H9 (cell line): ENCODE results near the gene SEPTIN5. TPM values are rescaled to one million over a fixed set of nuclear protein-coding genes. Genes with fewer than 3 reads are reported as not detected.
A peak's percentile ranks its signal among the peaks of the same experiment; 100 is the strongest.

Source experiments
- DNase-seq: peaks from one replicate; pipeline ENCODE4 v3.0.0-alpha.2; 2017
- H2AFZ ChIP-seq: one replicate; pipeline ENCODE4 v1.6.1; 2013; ENCODE audit warnings: mild to moderate bottlenecking, low read length, control low read depth, moderate library complexity
- H2AK5ac ChIP-seq: 2 replicates; pipeline ENCODE4 v1.6.1; 2013; ENCODE audit warnings: low read length, control low read depth, mixed read lengths; ENCODE audit not compliant: insufficient read length
- H2BK120ac ChIP-seq: one replicate; pipeline ENCODE4 v1.6.1; 2013; ENCODE audit warnings: low read depth, mild to moderate bottlenecking, low read length, control low read depth, inconsistent platforms; ENCODE audit not compliant: poor library complexity, severe bottlenecking
- H2BK12ac ChIP-seq: 2 replicates; pipeline ENCODE4 v1.6.1; 2013; ENCODE audit warnings: low read length, control low read depth, mixed read lengths, low read depth; ENCODE audit not compliant: insufficient read length
- H2BK15ac ChIP-seq: 2 replicates; pipeline ENCODE4 v1.6.1; 2013; ENCODE audit warnings: low read depth, low read length, control low read depth
- H2BK20ac ChIP-seq: one replicate; pipeline ENCODE4 v1.6.1; 2013; ENCODE audit warnings: low read depth, mild to moderate bottlenecking, low read length, control low read depth, inconsistent platforms; ENCODE audit not compliant: poor library complexity, severe bottlenecking
- H2BK5ac ChIP-seq: 2 replicates; pipeline ENCODE4 v1.6.1; 2013; ENCODE audit warnings: low read length, control low read depth, mixed read lengths; ENCODE audit not compliant: insufficient read length
- H3K14ac ChIP-seq: 2 replicates; pipeline ENCODE4 v1.6.1; 2013; ENCODE audit warnings: low read length, control low read depth; ENCODE audit not compliant: insufficient read depth
- H3K18ac ChIP-seq: 2 replicates; pipeline ENCODE4 v1.6.1; 2013; ENCODE audit warnings: low read depth, mild to moderate bottlenecking, mixed read lengths, low read length, control low read depth; ENCODE audit not compliant: insufficient read length
- H3K23ac ChIP-seq: 2 replicates; pipeline ENCODE4 v1.6.1; 2013; ENCODE audit warnings: low read length, control low read depth, mixed read lengths, low read depth; ENCODE audit not compliant: insufficient read length
- H3K23me2 ChIP-seq: 2 replicates; pipeline ENCODE4 v1.6.1; 2013; ENCODE audit warnings: low read depth, mild to moderate bottlenecking, mixed read lengths, low read length, control low read depth; ENCODE audit not compliant: insufficient read length, poor library complexity, severe bottlenecking
- H3K27ac ChIP-seq: 2 replicates; pipeline ENCODE4 v1.5.1; 2013; ENCODE audit warnings: low read length, control low read depth, mixed read lengths, low read depth; ENCODE audit not compliant: insufficient read length
- H3K27me3 ChIP-seq: 2 replicates; pipeline ENCODE4 v1.6.1; 2013; ENCODE audit warnings: low read length, control low read depth, inconsistent platforms; ENCODE audit not compliant: insufficient read depth
- H3K4ac ChIP-seq: 2 replicates; pipeline ENCODE4 v1.6.1; 2013; ENCODE audit warnings: low read depth, mild to moderate bottlenecking, control low read depth, inconsistent platforms, low read length, moderate library complexity
- H3K4me1 ChIP-seq: 2 replicates; pipeline ENCODE4 v1.6.1; 2013; ENCODE audit warnings: low read length, control low read depth, inconsistent platforms; ENCODE audit not compliant: insufficient read depth
- H3K4me2 ChIP-seq: 2 replicates; pipeline ENCODE4 v1.6.1; 2013; ENCODE audit warnings: low read length, control low read depth, mixed read lengths; ENCODE audit not compliant: insufficient read length, insufficient read depth
- H3K56ac ChIP-seq: 2 replicates; pipeline ENCODE4 v1.6.1; 2013; ENCODE audit warnings: low read depth, mild to moderate bottlenecking, mixed read lengths, low read length, control low read depth; ENCODE audit not compliant: insufficient read length
- H3K79me1 ChIP-seq: 2 replicates; pipeline ENCODE4 v1.6.1; 2013; ENCODE audit warnings: low read depth, mild to moderate bottlenecking, moderate library complexity, low read length, control low read depth, inconsistent platforms; ENCODE audit not compliant: insufficient read depth, poor library complexity, severe bottlenecking
- H3K79me2 ChIP-seq: 2 replicates; pipeline ENCODE4 v1.6.1; 2013; ENCODE audit warnings: low read length, control low read depth, inconsistent platforms; ENCODE audit not compliant: insufficient read depth
- H3K9ac ChIP-seq: 2 replicates; pipeline ENCODE4 v1.6.1; 2013; ENCODE audit warnings: low read length, control low read depth, mixed read lengths; ENCODE audit not compliant: insufficient read length; ENCODE audit errors: extremely low read depth
- H3K9me3 ChIP-seq: one replicate; pipeline ENCODE4 v1.6.1; 2013; ENCODE audit warnings: low read depth, low read length, inconsistent platforms; ENCODE audit not compliant: control insufficient read depth
- H3T11ph ChIP-seq: one replicate; pipeline ENCODE4 v1.6.1; 2013; ENCODE audit warnings: mild to moderate bottlenecking, low read length, control low read depth, inconsistent platforms
- H4K20me1 ChIP-seq: one replicate; pipeline ENCODE4 v1.6.1; 2013; ENCODE audit not compliant: control insufficient read depth, insufficient read length, insufficient read depth
- H4K5ac ChIP-seq: 2 replicates; pipeline ENCODE4 v1.6.1; 2013; ENCODE audit warnings: low read depth, mild to moderate bottlenecking, mixed read lengths, low read length, control low read depth; ENCODE audit not compliant: insufficient read length
- H4K8ac ChIP-seq: replicated peaks from 2 replicates; pipeline ENCODE4 v1.6.1; 2013; ENCODE audit warnings: low read length, control low read depth, mixed read lengths, low read depth; ENCODE audit not compliant: insufficient read length
- H4K91ac ChIP-seq: 2 replicates; pipeline ENCODE4 v1.6.1; 2013; ENCODE audit warnings: low read depth, mild to moderate bottlenecking, moderate library complexity, mixed read lengths, low read length, control low read depth; ENCODE audit not compliant: insufficient read length
- H3K27ac Mint-ChIP-seq, 3 experiments: 2 replicates in 2 of 3; 3 replicates in 1 of 3; pipeline ENCODE4 v1.8.0; 2020 to 2021; ENCODE audit warnings: mixed read lengths in 3 of 3, mild to moderate bottlenecking in 1 of 3, moderate library complexity in 1 of 3
- H3K27me3 Mint-ChIP-seq: 2 replicates; pipeline ENCODE4 v1.8.0; 2021; ENCODE audit warnings: low read depth, mild to moderate bottlenecking, moderate library complexity, mixed read lengths
- H3K36me3 Mint-ChIP-seq, 3 experiments: 2 replicates in 2 of 3; 3 replicates in 1 of 3; pipeline ENCODE4 v1.8.0; 2020 to 2021; ENCODE audit warnings: low read depth in 3 of 3, mixed read lengths in 3 of 3; ENCODE audit not compliant: insufficient read depth in 1 of 3
- H3K4me1 Mint-ChIP-seq, 2 experiments: 2 replicates each; pipeline ENCODE4 v1.8.0; 2020; ENCODE audit warnings: mixed read lengths in 2 of 2
- H3K4me3 Mint-ChIP-seq, 2 experiments: 2 replicates in 1 of 2; 3 replicates in 1 of 2; pipeline ENCODE4 v1.8.0; 2020 to 2021; ENCODE audit warnings: mild to moderate bottlenecking in 2 of 2, mixed read lengths in 2 of 2, moderate library complexity in 1 of 2
- H3K9me3 Mint-ChIP-seq, 2 experiments: 2 replicates in 1 of 2; 3 replicates in 1 of 2; pipeline ENCODE4 v1.8.0; 2020; ENCODE audit warnings: mild to moderate bottlenecking in 2 of 2, mixed read lengths in 2 of 2, moderate library complexity in 1 of 2
- WGBS: extraction: QIAGEN DNeasy Blood & Tissue Kit; methylation state at CpG from one replicate; pipeline ENCODE4 v1.1.7; 2013; ENCODE audit warnings: missing lambda C conversion rate, low lambda C conversion rate, mixed read lengths; ENCODE audit not compliant: insufficient read length; ENCODE audit errors: extremely low coverage; 5-methylcytosine and 5-hydroxymethylcytosine counted together
- total RNA-seq: library from RNA; stranded (reverse); gene quantifications from 2 replicates; pipeline ENCODE4 v1.2.1, GENCODE V29; 2021
- TF ChIP-seq, protein P1 (sequence below): fragments of 200-600 bp; sonication (generic); conservative IDR thresholded peaks from 3 replicates; pipeline ENCODE4 v1.8.0; 2021; ENCODE audit warnings: antibody characterized with exemption, mild to moderate bottlenecking

SEPTIN5 gene
- total RNA-seq, 1 experiment from 2014 or later = 17.8 TPM

DNA sequence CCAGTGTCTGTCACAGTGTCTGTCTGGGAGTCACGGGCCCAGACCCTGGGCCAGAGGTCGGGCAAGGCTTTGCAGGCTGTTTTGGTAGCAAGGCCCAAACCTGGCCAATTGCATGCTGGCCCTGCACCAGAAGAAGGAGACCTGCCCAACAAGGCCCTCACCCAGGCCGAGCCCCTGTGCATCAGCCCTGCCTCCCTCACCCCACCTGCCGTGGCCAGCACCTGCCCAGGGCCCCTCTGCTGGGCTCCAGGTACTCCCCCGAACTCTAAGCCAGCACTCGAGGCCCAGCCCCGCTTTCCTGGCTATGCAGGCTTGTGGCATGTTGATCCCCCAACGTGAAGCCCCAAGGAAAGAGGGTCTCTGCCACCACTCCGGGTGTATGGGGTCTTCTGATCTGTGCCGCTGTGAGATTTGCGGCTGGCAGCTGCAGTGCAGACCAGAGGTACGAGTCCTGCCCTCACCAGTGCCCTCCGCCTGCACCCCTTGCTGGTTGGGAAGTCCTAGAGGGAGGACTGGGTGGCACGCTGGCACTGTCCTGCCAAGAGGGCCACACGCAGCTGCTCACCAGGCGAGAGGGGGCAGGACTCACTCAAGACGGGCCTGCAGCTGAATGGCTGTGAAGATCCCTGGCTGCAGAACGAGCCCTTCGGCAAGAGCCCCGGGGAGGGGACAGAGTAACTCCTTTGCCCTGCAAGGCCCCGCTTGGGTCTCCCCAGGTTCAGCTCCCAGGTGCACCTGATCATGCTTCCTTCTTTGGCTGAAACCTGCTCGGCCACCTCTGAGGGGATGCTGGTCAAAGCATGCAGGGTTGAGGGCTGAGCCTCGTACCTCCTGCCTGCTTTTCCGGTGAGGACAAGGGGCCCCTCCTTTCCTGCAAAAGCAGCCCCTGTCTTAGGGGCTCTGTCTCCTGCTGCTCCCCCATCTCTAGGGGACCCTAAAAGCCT lies 6.7 kb upstream of the SEPTIN5 start:
- Histone ChIP-seq H4K8ac (no peak overlapping the region), H3K9ac (no peak overlapping the region), H3K14ac (no peak overlapping the region; the same call in 1 of the 2 replicates), H2BK12ac (no peak overlapping the region), H3K56ac (no peak overlapping the region), H2AFZ (no peak overlapping the region), H3K4ac (no peak overlapping the region), H2BK5ac (no peak overlapping the region), H3K27me3 (no peaks in the 10 kb centered on the region), H3K79me1 (no peaks in the 10 kb centered on the region), H3K23ac (no peak overlapping the region), H3K9me3 (no peaks in the 10 kb centered on the region), H3K27ac (no peak overlapping the region), H3K4me1 (peaks cover 7% of the 10 kb centered on the region; the same call in 1 of the 2 replicates), H2AK5ac (no peak overlapping the region), H2BK120ac (no peak overlapping the region), H3K23me2 (no peaks in the 10 kb centered on the region), H3K18ac (no peak overlapping the region), H3K79me2 (no peaks in the 10 kb centered on the region), H4K5ac (no peak overlapping the region), H2BK15ac (no peak overlapping the region), H3K4me2 (no peak overlapping the region), H2BK20ac (no peak overlapping the region), H3T11ph (no peak overlapping the region), H4K91ac (no peak overlapping the region), H4K20me1 (no peaks in the 10 kb centered on the region)
- Mint-ChIP-seq H3K27me3 (peaks cover 66% of the 10 kb centered on the region), H3K9me3 (no peaks in the 10 kb centered on the region; a peak in 1 of 5 replicates), H3K4me3 (no peak overlapping the region), H3K4me1 (peaks cover 33 to 43% of the 10 kb centered on the region in 2 experiments), H3K36me3 (no peaks in the 10 kb centered on the region), H3K27ac (no peak overlapping the region; a peak in 1 of 7 replicates)
- DNase-seq = peak; percentile 28
- WGBS = no CpG with 5 or more reads among the region's 24 CpGs
- TF ChIP-seq, protein P1, sequence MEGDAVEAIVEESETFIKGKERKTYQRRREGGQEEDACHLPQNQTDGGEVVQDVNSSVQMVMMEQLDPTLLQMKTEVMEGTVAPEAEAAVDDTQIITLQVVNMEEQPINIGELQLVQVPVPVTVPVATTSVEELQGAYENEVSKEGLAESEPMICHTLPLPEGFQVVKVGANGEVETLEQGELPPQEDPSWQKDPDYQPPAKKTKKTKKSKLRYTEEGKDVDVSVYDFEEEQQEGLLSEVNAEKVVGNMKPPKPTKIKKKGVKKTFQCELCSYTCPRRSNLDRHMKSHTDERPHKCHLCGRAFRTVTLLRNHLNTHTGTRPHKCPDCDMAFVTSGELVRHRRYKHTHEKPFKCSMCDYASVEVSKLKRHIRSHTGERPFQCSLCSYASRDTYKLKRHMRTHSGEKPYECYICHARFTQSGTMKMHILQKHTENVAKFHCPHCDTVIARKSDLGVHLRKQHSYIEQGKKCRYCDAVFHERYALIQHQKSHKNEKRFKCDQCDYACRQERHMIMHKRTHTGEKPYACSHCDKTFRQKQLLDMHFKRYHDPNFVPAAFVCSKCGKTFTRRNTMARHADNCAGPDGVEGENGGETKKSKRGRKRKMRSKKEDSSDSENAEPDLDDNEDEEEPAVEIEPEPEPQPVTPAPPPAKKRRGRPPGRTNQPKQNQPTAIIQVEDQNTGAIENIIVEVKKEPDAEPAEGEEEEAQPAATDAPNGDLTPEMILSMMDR = no peak
